Sigmoid colon (tissue), 7 donors: ENCODE measurements around the gene DNAJC5. TPM values are rescaled to one million over a fixed set of nuclear protein-coding genes. Genes with fewer than 3 reads are reported as not detected.

Experiments used
- DNase-seq: peaks from one replicate; pipeline ENCODE4 v3.0.0-alpha.2; 2019
- H3K27ac ChIP-seq, 4 donors: fragments of 200-600 bp; sonication (generic); one replicate each; pipeline ENCODE4 v1.5.1; 2016 to 2019; ENCODE audit warnings: mild to moderate bottlenecking in 1 of 4
- H3K27me3 ChIP-seq, 3 donors: fragments of 200-600 bp; sonication (generic); one replicate each; pipeline ENCODE4 v1.5.1; 2019; ENCODE audit warnings: mild to moderate bottlenecking in 1 of 3
- H3K36me3 ChIP-seq, 4 donors: fragments of 200-600 bp; sonication (generic); one replicate each; pipeline ENCODE4 v1.5.1; 2016 to 2019
- H3K4me1 ChIP-seq, 4 donors: fragments of 200-600 bp; sonication (generic); one replicate each; pipeline ENCODE4 v1.5.1; 2017 to 2019
- H3K4me3 ChIP-seq, 4 donors: fragments of 200-600 bp; sonication (generic); one replicate each; pipeline ENCODE4 v1.5.1; 2017 to 2019; ENCODE audit warnings: mild to moderate bottlenecking in 2 of 4, moderate library complexity in 1 of 4
- H3K9me3 ChIP-seq, 4 donors: fragments of 200-600 bp in 3 of 4; sonication (generic) in 3 of 4; one replicate each; pipeline versions ENCODE4 v1.5.1 to v1.6.1; 2013 to 2019
- CTCF ChIP-seq, 4 experiments: fragments of 450-650 bp in 3 of 4; fragments of 200-600 bp in 1 of 4; IDR thresholded peaks; one replicate each; pipeline ENCODE4 v1.5.1; 2016 to 2019; ENCODE audit warnings: antibody characterized with exemption in 4 of 4, mild to moderate bottlenecking in 3 of 4, moderate library complexity in 2 of 4
- EP300 ChIP-seq, 4 donors: sonication (generic); formaldehyde crosslinking; IDR thresholded peaks; one replicate each; pipeline ENCODE4 v1.6.1; 2017; ENCODE audit warnings: antibody characterized with exemption in 4 of 4
- POLR2A ChIP-seq, 2 donors: fragments of 450-650 bp; IDR thresholded peaks; one replicate each; pipeline ENCODE4 v1.6.1; 2016; ENCODE audit warnings: antibody characterized with exemption in 2 of 2, mild to moderate bottlenecking in 2 of 2, moderate library complexity in 2 of 2
- POLR2AphosphoS5 ChIP-seq, 4 donors: sonication (generic); formaldehyde crosslinking; IDR thresholded peaks; one replicate each; pipeline ENCODE4 v1.6.1; 2017; ENCODE audit warnings: antibody characterized with exemption in 4 of 4
- WGBS, 2 donors: extraction: QIAGEN DNeasy Blood & Tissue Kit; methylation state at CpG; one replicate each; pipeline ENCODE4 v1.1.7; 2013; 5-methylcytosine and 5-hydroxymethylcytosine counted together
- intact Hi-C: fragments of 100-400 bp; cut with DNase I; formaldehyde crosslinking; loops from one replicate; pipeline ENCODE4 v1.15.1; 2023
- polyA plus RNA-seq, 3 donors: library from polyadenylated mRNA; stranded (reverse); fragments of 200-250 nt; gene quantifications; one replicate each; pipeline ENCODE4 v1.2.3, GENCODE V29; 2013
- total RNA-seq, 4 donors: library from RNA; depleted of rRNA; stranded (reverse); fragments of >200 nt; gene quantifications; one replicate each; pipeline ENCODE4 v1.1.0, GENCODE V29; 2016
- donor health status: healthy with polysubstance abuse.
- donor health status: Bipolar disorder and iron deficiency.
- donor health status: healthy.

The DNAJC5 gene
- total and polyA plus RNA-seq, 7 donors: 21.6 to 62.8 (median 31.4) TPM

- Histone ChIP-seq H3K4me3 (no peak overlapping the region), H3K9me3 (no peaks in the 10 kb centered on the region), H3K27ac (peak overlapping the region; percentile 5 to 43 (median 34)), H3K4me1 (peaks cover 0 to 40% (median 39%) of the 10 kb centered on the region in 4 donors), H3K36me3 (peaks cover 0 to 16% (median 8%) of the 10 kb centered on the region in 4 donors), H3K27me3 (peaks cover 17 to 56% (median 48%) of the 10 kb centered on the region in 3 donors)
- whole genome bisulfite sequencing, 2 donors: 3 to 4% methylated on average over 12 of the region's 12 CpGs
- DNase-seq: no peak
- TF ChIP-seq EP300 (IDR thresholded peaks at IDR 0.05) (no peak), POLR2AphosphoS5 (IDR thresholded peaks at IDR 0.05) (no peak), CTCF (IDR thresholded peaks at IDR 0.05) (no peak), POLR2A (IDR thresholded peaks at IDR 0.05) (no peak)
- intact Hi-C loops: no loop called here
Observed at GRCh38 chr20:63858393-63859165, 36.3 kb upstream of the DNAJC5 start.

- Histone ChIP-seq H3K27me3 (peaks cover 17 to 50% (median 42%) of the 10 kb centered on the region in 3 donors), H3K27ac (peak overlapping the region; percentile 5 to 43 (median 34)), H3K36me3 (peaks cover 0 to 16% (median 8%) of the 10 kb centered on the region in 4 donors), H3K4me3 (no peak overlapping the region), H3K9me3 (no peaks in the 10 kb centered on the region), H3K4me1 (peaks cover 0 to 41% (median 39%) of the 10 kb centered on the region in 4 donors)
- DNase-seq: no peak
- TF ChIP-seq POLR2AphosphoS5 (IDR thresholded peaks at IDR 0.05) (no peak), CTCF (IDR thresholded peaks at IDR 0.05) (no peak), EP300 (IDR thresholded peaks at IDR 0.05) (no peak), POLR2A (IDR thresholded peaks at IDR 0.05) (no peak)
- intact Hi-C loops: no loop called here
- WGBS, 2 donors: 43 to 52% methylated on average over 7 of the region's 7 CpGs
Observed at GRCh38 chr20:63859166-63859699, 35.7 kb upstream of the DNAJC5 start.

DNA sequence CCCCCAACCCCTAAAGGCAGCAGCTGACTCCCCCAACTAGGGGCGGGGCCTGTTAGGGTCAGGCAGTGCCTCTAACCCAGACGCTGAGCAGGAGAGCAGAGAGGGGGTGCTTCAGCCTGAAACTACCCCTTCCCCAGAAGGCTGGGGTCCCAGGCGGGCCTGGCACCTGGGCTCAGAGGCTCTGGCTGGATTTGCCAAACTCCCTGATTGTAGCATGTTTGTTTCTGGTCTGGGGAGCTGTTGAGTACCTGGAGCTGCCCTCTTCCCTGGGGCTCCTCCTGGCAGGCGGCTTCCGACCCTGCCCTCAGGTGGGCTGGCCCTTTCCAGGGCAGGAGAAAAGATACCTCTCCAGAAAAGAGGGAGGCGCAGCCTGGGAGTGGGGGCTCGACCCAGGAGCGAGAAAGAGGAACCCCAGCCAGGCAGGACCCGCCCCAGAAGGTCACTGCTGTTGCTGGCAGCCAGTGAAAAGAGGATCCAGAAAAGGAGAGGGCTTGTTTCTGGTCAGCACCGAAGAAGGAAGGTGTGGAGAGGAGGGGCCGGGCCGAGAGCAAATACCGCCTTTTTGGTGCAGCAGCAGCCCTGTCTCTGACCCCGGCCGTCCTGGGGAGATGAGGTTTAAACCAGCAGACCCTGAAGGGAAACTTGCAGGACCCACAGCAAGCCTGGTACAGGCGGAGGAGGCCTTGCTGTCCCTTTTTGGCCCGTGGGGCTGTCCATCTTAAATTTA lies 34.4 kb upstream of the DNAJC5 start:
- Histone ChIP-seq H3K36me3 (peaks cover 0 to 16% (median 8%) of the 10 kb centered on the region in 4 donors), H3K27me3 (peaks cover 12 to 37% (median 29%) of the 10 kb centered on the region in 3 donors), H3K4me1 (peaks cover 4 to 33% (median 28%) of the 10 kb centered on the region in 4 donors), H3K4me3 (no peak overlapping the region), H3K27ac (no peak overlapping the region), H3K9me3 (no peaks in the 10 kb centered on the region)
- intact Hi-C loops: loop anchor here (5.0 kb wide), 2 partner anchors 33 to 73 kb away; no protein-coding TSS in a partner anchor
- 70 to 77% methylated on average over 17 of the region's 17 CpGs for whole genome bisulfite sequencing, 2 donors
- TF ChIP-seq POLR2AphosphoS5 (IDR thresholded peaks at IDR 0.05): no peak
- no peak for TF ChIP-seq EP300 (IDR thresholded peaks at IDR 0.05)
- no peak for TF ChIP-seq CTCF (IDR thresholded peaks at IDR 0.05)
- TF ChIP-seq POLR2A (IDR thresholded peaks at IDR 0.05): no peak
- DNase-seq: no peak

GRCh38 chr20:63861365-63861934 lies 33.5 kb upstream of the DNAJC5 start, which contains the start of gene ABHD16B:
TSS of gene ABHD16B (plus strand) at chr20:63861498. CDS start at chr20:63861541, 43 bp downstream.
- H3K9me3 ChIP-seq: no peaks in the 10 kb centered on the region
- peaks cover 4 to 27% (median 19%) of the 10 kb centered on the region in 3 donors for H3K27me3 ChIP-seq
- DNase-seq: no peak
- no peak within 1 kb of the TSS for H3K27ac ChIP-seq
- TF ChIP-seq EP300 (IDR thresholded peaks at IDR 0.05) (no peak), POLR2AphosphoS5 (IDR thresholded peaks at IDR 0.05) (no peak), POLR2A (IDR thresholded peaks at IDR 0.05) (no peak), CTCF (IDR thresholded peaks at IDR 0.05) (no peak)
- intact Hi-C loops: loop anchor here (5.0 kb wide), 2 partner anchors 34 to 74 kb away; no protein-coding TSS in a partner anchor
- no peak within 1 kb of the TSS for H3K4me3 ChIP-seq
- H3K36me3 ChIP-seq: peaks cover 0 to 16% (median 8%) of the 10 kb centered on the region in 4 donors
- WGBS, 2 donors: 96 to 97% methylated on average over 59 of the region's 59 CpGs
- peaks cover 4 to 38% (median 33%) of the 10 kb centered on the region in 4 donors for H3K4me1 ChIP-seq
